ENCODE measurements around the gene NABP2.

GRCh38 chr12:56198836-56199235 lies 25.3 kb upstream of the NABP2 start:
- TF ChIP-seq CTCF (IDR thresholded peaks at IDR 0.05) (no peak), POLR2A (IDR thresholded peaks at IDR 0.05) (no peak)

All from ovary (tissue), 3 donors.